Right atrium auricular region (tissue), 2 donors: ENCODE data around the gene DNAJB2. TPM values are rescaled to one million over a fixed set of nuclear protein-coding genes. Genes with fewer than 3 reads are reported as not detected.
"Not testable (repeated sequence)": the region's sequence is repeated elsewhere in the genome, so short reads cannot be mapped to it uniquely, and the experiment has no call there.

Experiments used
- DNase-seq: peaks from one replicate; pipeline ENCODE4 v3.0.0-alpha.2; 2019; ENCODE audit warnings: low spot score
- H3K27ac ChIP-seq, 2 donors: fragments of 200-600 bp; sonication (generic); 1 replicate in 1 of 2; 2 replicates in 1 of 2; pipeline ENCODE4 v1.5.1; 2016 to 2019
- H3K27me3 ChIP-seq, 2 donors: fragments of 200-600 bp; sonication (generic); one replicate each; pipeline versions ENCODE4 v1.5.1 to v1.6.0; 2017 to 2019
- H3K36me3 ChIP-seq: fragments of 200-600 bp; sonication (generic); one replicate; pipeline ENCODE4 v1.5.1; 2016
- H3K4me1 ChIP-seq, 2 donors: fragments of 200-600 bp; sonication (generic); one replicate each; pipeline versions ENCODE4 v1.5.1 to v1.6.0; 2017 to 2019
- H3K4me3 ChIP-seq, 2 donors: fragments of 200-600 bp; sonication (generic); 1 replicate in 1 of 2; 2 replicates in 1 of 2; pipeline ENCODE4 v1.5.1; 2017 to 2019; ENCODE audit warnings: mild to moderate bottlenecking in 1 of 2, moderate library complexity in 1 of 2
- H3K9me3 ChIP-seq, 2 donors: fragments of 200-600 bp; sonication (generic); one replicate each; pipeline ENCODE4 v1.5.1; 2019
- total RNA-seq, 2 donors: library from RNA; depleted of rRNA; stranded (reverse); fragments of >200 nt; gene quantifications; one replicate each; pipeline ENCODE4 v1.1.0, GENCODE V29; 2016
- TF ChIP-seq, protein P1 (sequence below), 2 donors: fragments of 200-600 bp; sonication (generic); IDR thresholded peaks; one replicate each; pipeline ENCODE4 v1.5.1; 2019; ENCODE audit warnings: antibody characterized with exemption in 2 of 2

DNAJB2 gene
- total RNA-seq, 2 donors from 2014 or later, result 33.3 to 38.7 TPM

DNA sequence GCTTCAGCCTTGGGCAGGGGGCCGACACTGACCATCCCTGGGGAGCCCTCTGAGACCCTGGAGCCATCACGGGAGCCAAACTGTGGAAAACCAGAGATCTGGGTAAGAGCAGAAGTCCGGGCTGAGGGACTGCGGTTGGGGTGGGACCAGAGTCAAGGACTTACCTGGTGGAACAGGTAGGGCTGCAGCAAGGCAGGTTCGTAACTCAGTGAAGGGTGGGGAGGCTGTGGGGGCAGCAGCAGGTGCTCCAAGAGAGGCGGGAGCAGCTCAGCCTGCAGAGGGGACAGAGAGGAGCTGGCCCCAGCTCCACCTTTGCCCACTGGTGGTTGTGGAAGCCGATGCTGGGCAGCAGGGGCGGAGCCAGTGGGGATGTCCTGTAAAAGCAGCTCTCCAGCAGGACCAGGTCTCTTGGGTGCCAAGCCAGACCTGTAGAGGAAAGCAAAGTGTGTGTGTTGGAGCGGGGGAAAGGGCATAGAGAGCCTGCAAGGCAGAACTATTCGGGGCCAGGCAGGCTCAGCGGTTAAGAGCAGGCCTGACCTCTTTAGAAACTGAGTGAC is 23.3 kb downstream of the DNAJB2 start:
- Histone ChIP-seq H3K27ac (no peak overlapping the region), H3K4me1 (peaks cover 0 to 7% of the 10 kb centered on the region in 2 donors), H3K9me3 (no peaks in the 10 kb centered on the region), H3K27me3 (no peaks in the 10 kb centered on the region), H3K36me3 (no peaks in the 10 kb centered on the region), H3K4me3 (no peak overlapping the region)
- no peak for DNase-seq
- TF ChIP-seq, protein P1, sequence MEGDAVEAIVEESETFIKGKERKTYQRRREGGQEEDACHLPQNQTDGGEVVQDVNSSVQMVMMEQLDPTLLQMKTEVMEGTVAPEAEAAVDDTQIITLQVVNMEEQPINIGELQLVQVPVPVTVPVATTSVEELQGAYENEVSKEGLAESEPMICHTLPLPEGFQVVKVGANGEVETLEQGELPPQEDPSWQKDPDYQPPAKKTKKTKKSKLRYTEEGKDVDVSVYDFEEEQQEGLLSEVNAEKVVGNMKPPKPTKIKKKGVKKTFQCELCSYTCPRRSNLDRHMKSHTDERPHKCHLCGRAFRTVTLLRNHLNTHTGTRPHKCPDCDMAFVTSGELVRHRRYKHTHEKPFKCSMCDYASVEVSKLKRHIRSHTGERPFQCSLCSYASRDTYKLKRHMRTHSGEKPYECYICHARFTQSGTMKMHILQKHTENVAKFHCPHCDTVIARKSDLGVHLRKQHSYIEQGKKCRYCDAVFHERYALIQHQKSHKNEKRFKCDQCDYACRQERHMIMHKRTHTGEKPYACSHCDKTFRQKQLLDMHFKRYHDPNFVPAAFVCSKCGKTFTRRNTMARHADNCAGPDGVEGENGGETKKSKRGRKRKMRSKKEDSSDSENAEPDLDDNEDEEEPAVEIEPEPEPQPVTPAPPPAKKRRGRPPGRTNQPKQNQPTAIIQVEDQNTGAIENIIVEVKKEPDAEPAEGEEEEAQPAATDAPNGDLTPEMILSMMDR (IDR thresholded peaks at IDR 0.05), result no peak

DNA sequence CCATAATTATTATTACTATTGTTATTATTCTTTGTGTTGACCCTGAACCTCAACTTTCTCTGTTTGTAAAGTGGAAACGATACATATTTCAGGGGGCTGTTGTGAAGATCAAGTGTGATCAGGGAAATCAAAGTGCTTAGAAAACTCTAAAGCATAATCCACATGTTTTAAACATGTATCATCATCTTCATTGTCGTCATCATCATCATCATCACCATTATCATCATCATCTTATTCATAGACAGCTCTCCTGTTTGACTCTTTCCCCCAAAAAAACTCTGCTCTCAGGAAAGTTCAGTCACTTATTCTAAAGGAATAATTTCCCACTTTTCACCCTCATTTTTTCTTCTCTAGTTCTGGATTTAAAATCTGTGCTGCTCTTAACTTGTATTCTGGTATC is 25.1 kb downstream of the DNAJB2 start:
- TF ChIP-seq, protein P1 (IDR thresholded peaks at IDR 0.05), result no peak
- H3K27me3 ChIP-seq, result peaks cover 5 to 10% of the 10 kb centered on the region in 2 donors
- no peak for DNase-seq
- peaks cover 0 to 6% of the 10 kb centered on the region in 2 donors for H3K4me1 ChIP-seq
- H3K36me3 ChIP-seq, result no peaks in the 10 kb centered on the region
- H3K9me3 ChIP-seq, result no peaks in the 10 kb centered on the region
- H3K27ac ChIP-seq, result no peak overlapping the region
- H3K4me3 ChIP-seq, result no peak overlapping the region

DNA sequence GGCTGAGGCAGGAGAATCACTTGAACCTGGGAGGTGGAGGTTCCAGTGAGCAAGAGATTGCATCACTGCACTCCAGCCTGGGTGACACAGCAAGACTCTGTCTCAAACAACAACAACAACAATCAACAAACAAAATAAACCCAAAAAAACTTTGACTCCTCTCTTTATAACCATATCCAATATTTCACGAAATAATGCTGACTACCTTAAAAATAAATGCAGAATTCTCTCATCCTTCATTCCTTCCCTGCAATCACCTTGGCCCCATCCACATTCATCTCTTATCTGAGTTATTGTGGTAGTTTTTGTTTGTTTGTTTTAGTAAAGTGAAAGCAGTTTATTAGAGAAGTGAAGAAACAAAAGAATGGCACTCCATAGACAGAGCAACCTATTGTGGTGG is 26.9 kb downstream of the DNAJB2 start:
- Histone ChIP-seq H3K4me3 (no peak overlapping the region), H3K9me3 (no peaks in the 10 kb centered on the region), H3K36me3 (no peaks in the 10 kb centered on the region), H3K4me1 (peaks cover 0 to 6% of the 10 kb centered on the region in 2 donors), H3K27ac (no peak overlapping the region), H3K27me3 (peaks cover 11 to 19% of the 10 kb centered on the region in 2 donors)
- TF ChIP-seq, protein P1 (IDR thresholded peaks at IDR 0.05), result no peak
- no peak for DNase-seq

DNA sequence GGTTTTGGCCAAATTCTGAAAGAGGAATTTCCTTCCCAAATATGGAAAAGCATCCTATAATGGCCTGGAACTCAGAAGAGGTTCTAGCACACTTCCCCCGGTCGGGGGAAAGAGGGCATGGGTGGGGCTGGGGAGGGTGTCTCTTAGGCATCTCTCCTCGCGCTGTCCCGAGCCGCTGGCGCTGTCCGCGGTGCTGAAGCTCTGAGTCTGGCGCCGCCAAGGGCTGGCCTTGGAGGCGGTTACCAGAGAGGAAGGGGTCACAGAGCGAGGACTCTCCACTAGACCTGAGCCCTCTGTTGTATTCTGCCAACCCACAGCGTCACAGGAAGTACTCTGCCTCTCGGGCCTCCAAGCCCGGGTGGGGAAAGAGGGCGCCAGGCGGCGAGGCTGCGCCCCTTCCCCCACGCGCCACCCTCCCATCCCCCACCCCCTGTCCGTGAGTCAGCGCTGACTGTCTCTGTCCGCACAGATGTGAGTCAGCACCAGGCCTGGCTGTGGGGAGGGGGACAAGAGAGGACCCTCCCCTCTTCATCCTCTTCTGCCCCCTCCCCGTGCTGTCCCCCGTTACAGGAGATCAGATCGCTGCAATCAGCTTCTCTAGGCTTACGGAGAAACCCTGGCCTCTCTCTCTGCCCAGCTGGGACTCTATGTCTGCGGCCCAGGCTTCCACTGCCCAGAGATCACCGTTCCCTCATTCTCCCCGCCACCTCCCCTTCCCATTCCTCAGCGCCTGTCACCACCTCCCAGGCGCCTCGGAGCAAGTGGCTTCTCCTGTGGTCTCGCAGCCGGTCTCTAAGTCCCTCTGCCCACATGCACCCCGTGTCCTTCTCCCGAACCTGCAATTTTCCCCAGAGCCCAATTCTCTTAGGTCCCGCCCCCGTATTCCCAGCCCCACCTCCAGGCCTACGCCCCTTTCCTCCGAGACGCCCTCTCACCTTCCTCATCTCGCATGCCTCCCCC is 29.3 kb downstream of the DNAJB2 start:
- no peak overlapping the region for H3K4me3 ChIP-seq
- no peak for DNase-seq
- H3K9me3 ChIP-seq, result no peaks in the 10 kb centered on the region
- peaks cover 11 to 19% of the 10 kb centered on the region in 2 donors for H3K27me3 ChIP-seq
- H3K27ac ChIP-seq, result no peak overlapping the region
- TF ChIP-seq, protein P1 (IDR thresholded peaks at IDR 0.05), result no peak
- no peaks in the 10 kb centered on the region for H3K36me3 ChIP-seq
- H3K4me1 ChIP-seq, result peaks cover 0 to 6% of the 10 kb centered on the region in 2 donors

DNA sequence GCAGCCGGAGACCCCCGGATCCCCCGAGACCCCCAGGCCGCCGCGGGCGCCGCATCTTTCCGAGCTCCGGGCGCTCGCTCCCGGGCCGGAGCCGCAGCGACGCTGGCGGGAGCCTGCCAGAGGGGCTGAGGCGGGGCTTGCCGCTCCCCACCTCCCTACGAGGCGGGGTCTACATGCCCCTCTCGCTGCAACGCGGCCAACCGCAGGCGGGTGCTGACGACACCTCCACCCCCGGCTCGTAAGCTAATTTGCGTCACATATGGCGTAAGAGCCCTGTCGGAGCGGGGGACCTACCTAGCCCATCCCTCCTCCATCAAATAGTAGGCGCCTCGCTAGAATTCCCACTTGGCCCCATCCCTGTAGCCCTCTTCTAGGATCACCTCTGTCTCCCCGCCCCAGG is 30.1 kb downstream of the DNAJB2 start, which contains the start of gene PTPRN:
TSS of gene PTPRN (minus strand) at position 124 of the 400 bp plus-strand sequence. CDS start at position 55, 69 bp downstream.
- H3K36me3 ChIP-seq, result no peaks in the 10 kb centered on the region
- H3K27ac ChIP-seq, result no peak within 1 kb of the TSS
- DNase-seq, result no peak
- peaks cover 0 to 6% of the 10 kb centered on the region in 2 donors for H3K4me1 ChIP-seq
- H3K9me3 ChIP-seq, result no peaks in the 10 kb centered on the region
- TF ChIP-seq, protein P1 (IDR thresholded peaks at IDR 0.05), result no peak
- peaks cover 11 to 19% of the 10 kb centered on the region in 2 donors for H3K27me3 ChIP-seq
- H3K4me3 ChIP-seq, result no peak within 1 kb of the TSS

DNA sequence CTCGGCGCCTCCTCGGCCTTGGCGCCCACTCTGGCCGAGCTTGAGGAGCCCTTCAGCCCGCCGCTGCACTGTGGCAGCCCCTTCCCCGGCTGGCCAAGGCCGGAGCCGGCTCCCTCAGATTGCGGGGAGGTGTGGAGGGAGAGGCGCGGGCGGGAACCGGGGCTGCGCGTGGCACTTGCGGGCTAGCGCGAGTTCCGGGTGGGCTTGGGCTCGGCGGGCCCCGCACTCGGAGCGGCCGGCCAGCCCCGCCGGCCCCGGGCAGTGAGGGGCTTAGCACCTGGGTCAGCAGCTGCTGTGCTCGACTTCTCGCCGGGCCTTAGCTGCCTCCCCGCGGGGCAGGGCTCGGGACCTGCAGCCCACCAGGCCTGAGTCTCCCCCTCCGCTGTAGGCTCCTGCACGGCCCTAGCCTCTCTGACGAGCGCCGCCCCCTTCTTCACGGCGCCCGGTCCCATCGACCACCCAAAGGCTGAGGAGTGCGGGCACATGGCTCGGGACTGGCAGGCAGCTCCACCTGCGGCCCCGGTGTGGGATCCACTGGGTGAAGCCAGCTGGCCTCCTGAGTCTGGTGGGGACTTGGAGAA is 33.6 kb downstream of the DNAJB2 start:
- not testable (repeated sequence) for H3K36me3 ChIP-seq, H3K27ac ChIP-seq, H3K4me1 ChIP-seq, H3K4me3 ChIP-seq, H3K9me3 ChIP-seq, DNase-seq
- H3K27me3 ChIP-seq, result peaks cover 11 to 19% of the 10 kb centered on the region in 2 donors
